ENCODE measurements around the gene SYNGAP1.

SYNGAP1 gene

GRCh38 chr6:33405386-33405940 is 14.4 kb upstream of the SYNGAP1 start:
- in situ Hi-C loops (cut with MboI; ENCODE audit: low pct_unique_long_range_greater_than_20kb, low sequenced_read_pairs, unreplicated experiment) = no loop called here
- DNase-seq (ENCODE audit: low spot score) = no peak
- TF ChIP-seq CTCF (IDR thresholded peaks at IDR 0.05; ENCODE audit: extremely low read depth, insufficient read depth, missing control alignments) = no peak

- DNase-seq (ENCODE audit: low spot score) = no peak
- TF ChIP-seq CTCF (IDR thresholded peaks at IDR 0.05; ENCODE audit: extremely low read depth, insufficient read depth, missing control alignments) = no peak
- in situ Hi-C loops (cut with MboI; ENCODE audit: low pct_unique_long_range_greater_than_20kb, low sequenced_read_pairs, unreplicated experiment) = no loop called here
These were observed 13.7 kb upstream of the SYNGAP1 start for GRCh38 chr6:33406126-33406525.

- in situ Hi-C loops (cut with MboI; ENCODE audit: low pct_unique_long_range_greater_than_20kb, low sequenced_read_pairs, unreplicated experiment) = no loop called here
- TF ChIP-seq CTCF (IDR thresholded peaks at IDR 0.05; ENCODE audit: extremely low read depth, insufficient read depth, missing control alignments) = peak; percentile 19
- DNase-seq (ENCODE audit: low spot score) = no peak
These were observed 12.6 kb upstream of the SYNGAP1 start for GRCh38 chr6:33407132-33407718.

GRCh38 chr6:33410050-33410710 is 9.7 kb upstream of the SYNGAP1 start:
- in situ Hi-C loops (cut with MboI; ENCODE audit: low pct_unique_long_range_greater_than_20kb, low sequenced_read_pairs, unreplicated experiment) = no loop called here
- DNase-seq (ENCODE audit: low spot score) = peak; percentile 100
- no peak for TF ChIP-seq CTCF (IDR thresholded peaks at IDR 0.05; ENCODE audit: extremely low read depth, insufficient read depth, missing control alignments)

- TF ChIP-seq CTCF (IDR thresholded peaks at IDR 0.05; ENCODE audit: extremely low read depth, insufficient read depth, missing control alignments) = no peak
- in situ Hi-C loops (cut with MboI; ENCODE audit: low pct_unique_long_range_greater_than_20kb, low sequenced_read_pairs, unreplicated experiment) = no loop called here
- DNase-seq (ENCODE audit: low spot score) = peak; percentile 91
These were observed 8.9 kb upstream of the SYNGAP1 start, which contains the start of gene PHF1 for GRCh38 chr6:33410711-33411631. Gene PHF1, plus strand, starts transcription at chr6:33411014. Its CDS starts 1,250 bp downstream, at chr6:33412264.

GRCh38 chr6:33411632-33412005 is 8.2 kb upstream of the SYNGAP1 start:
- DNase-seq (ENCODE audit: low spot score) = no peak
- TF ChIP-seq CTCF (IDR thresholded peaks at IDR 0.05; ENCODE audit: extremely low read depth, insufficient read depth, missing control alignments) = no peak
- in situ Hi-C loops (cut with MboI; ENCODE audit: low pct_unique_long_range_greater_than_20kb, low sequenced_read_pairs, unreplicated experiment) = no loop called here

All from GM13977 (cell line).